Measurements from ENCODE around the gene TST. TPM values are rescaled to one million over a fixed set of nuclear protein-coding genes. Genes with fewer than 3 reads are reported as not detected.

Gene TST
- total RNA-seq, 1 donor from 2014 or later = 10.4 TPM

DNA sequence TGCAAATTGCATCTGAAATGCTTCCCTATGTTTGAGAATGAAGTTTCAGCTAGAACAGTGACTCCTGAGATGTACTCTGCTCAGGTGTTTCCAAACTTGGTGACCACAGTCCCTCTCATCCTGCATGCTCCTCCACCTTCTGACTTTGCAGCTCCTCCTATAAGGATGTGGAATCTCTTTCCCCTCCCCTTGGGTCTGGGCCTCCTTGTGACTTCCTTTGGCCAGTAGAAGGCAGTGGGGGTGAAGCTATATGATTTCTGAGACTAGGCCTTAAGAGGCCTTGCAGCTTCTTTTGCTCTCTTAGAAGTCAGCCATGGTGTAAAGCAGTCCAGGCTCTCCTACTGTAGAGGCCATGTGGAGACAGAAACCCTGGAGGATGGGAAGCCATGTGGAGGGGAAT, 55.1 kb downstream of the TST start:
- TF ChIP-seq, protein P1, sequence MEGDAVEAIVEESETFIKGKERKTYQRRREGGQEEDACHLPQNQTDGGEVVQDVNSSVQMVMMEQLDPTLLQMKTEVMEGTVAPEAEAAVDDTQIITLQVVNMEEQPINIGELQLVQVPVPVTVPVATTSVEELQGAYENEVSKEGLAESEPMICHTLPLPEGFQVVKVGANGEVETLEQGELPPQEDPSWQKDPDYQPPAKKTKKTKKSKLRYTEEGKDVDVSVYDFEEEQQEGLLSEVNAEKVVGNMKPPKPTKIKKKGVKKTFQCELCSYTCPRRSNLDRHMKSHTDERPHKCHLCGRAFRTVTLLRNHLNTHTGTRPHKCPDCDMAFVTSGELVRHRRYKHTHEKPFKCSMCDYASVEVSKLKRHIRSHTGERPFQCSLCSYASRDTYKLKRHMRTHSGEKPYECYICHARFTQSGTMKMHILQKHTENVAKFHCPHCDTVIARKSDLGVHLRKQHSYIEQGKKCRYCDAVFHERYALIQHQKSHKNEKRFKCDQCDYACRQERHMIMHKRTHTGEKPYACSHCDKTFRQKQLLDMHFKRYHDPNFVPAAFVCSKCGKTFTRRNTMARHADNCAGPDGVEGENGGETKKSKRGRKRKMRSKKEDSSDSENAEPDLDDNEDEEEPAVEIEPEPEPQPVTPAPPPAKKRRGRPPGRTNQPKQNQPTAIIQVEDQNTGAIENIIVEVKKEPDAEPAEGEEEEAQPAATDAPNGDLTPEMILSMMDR (IDR thresholded peaks at IDR 0.05; ENCODE audit: partially characterized antibody, unreplicated experiment) = no peak

DNA sequence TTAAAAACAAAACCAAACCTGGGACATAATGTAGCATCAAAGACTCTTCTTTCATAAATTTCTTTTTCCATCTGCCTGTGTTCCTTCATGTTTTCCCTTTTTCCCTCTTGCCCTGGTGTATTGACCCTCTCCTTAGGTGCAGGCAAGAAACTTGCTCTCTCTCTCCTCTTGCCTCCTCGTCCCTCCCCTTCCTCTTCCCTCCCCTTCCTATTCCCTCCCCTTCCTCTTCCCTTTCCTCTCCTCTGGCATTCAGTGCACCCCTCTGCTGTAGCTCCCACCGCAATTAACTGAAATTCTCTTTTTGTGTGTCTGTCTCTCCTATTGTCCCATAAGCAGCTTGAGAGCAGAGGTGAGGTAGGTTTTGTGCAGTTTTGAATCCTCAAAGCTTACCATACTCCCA, 55.9 kb downstream of the TST start:
- Mint-ChIP-seq H3K27me3 (ENCODE audit: unreplicated experiment) (peaks cover 9% of the 10 kb centered on the region), H3K36me3 (ENCODE audit: unreplicated experiment) (no peaks in the 10 kb centered on the region), H3K4me3 (ENCODE audit: unreplicated experiment) (no peak overlapping the region), H3K9me3 (ENCODE audit: unreplicated experiment) (peaks cover 1% of the 10 kb centered on the region), H3K27ac (ENCODE audit: unreplicated experiment) (no peak overlapping the region), H3K4me1 (ENCODE audit: low read depth, unreplicated experiment) (no peaks in the 10 kb centered on the region)
- TF ChIP-seq, protein P1 (IDR thresholded peaks at IDR 0.05; ENCODE audit: partially characterized antibody, unreplicated experiment) = no peak
- DNase-seq = no peak

More for the DNA sequence above, 55.1 kb downstream of the TST start:
- Mint-ChIP-seq H3K4me3 (ENCODE audit: unreplicated experiment) (no peak overlapping the region), H3K27me3 (ENCODE audit: unreplicated experiment) (peaks cover 7% of the 10 kb centered on the region), H3K4me1 (ENCODE audit: low read depth, unreplicated experiment) (no peaks in the 10 kb centered on the region), H3K27ac (ENCODE audit: unreplicated experiment) (no peak overlapping the region), H3K36me3 (ENCODE audit: unreplicated experiment) (no peaks in the 10 kb centered on the region), H3K9me3 (ENCODE audit: unreplicated experiment) (peaks cover 1% of the 10 kb centered on the region)
- no peak for DNase-seq

DNA sequence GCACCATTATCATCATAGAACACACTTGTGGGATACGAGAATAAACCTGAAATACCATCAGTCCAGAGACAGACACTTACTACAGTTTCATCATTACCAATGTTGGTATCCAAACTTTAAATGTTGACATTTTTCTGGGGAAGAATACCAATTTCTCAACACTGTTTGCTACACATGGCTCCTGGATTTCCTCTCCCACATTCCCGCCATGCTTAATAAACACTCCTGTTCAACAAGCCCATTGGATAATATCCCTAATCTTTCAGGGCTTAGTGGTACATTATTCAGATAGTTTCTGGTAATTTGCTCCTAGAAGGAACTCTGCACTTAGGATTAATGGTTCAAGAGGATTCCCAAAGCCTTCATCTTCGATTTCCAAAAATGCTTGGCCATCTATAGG, 57.6 kb downstream of the TST start:
- H3K4me3 Mint-ChIP-seq (ENCODE audit: unreplicated experiment) = no peak overlapping the region
- peaks cover 4% of the 10 kb centered on the region for H3K9me3 Mint-ChIP-seq (ENCODE audit: unreplicated experiment)
- H3K27ac Mint-ChIP-seq (ENCODE audit: unreplicated experiment) = no peak overlapping the region
- peaks cover 9% of the 10 kb centered on the region for H3K27me3 Mint-ChIP-seq (ENCODE audit: unreplicated experiment)
- DNase-seq = no peak
- no peaks in the 10 kb centered on the region for H3K4me1 Mint-ChIP-seq (ENCODE audit: low read depth, unreplicated experiment)
- H3K36me3 Mint-ChIP-seq (ENCODE audit: unreplicated experiment) = no peaks in the 10 kb centered on the region
- TF ChIP-seq, protein P1 (IDR thresholded peaks at IDR 0.05; ENCODE audit: partially characterized antibody, unreplicated experiment) = no peak

Other genes with a start within 250 kb of the TST start
- gene IFT27, start 243.3 kb downstream of the TST start, total RNA-seq (ENCODE audit: unreplicated experiment) = 54.2 TPM
- gene PVALB, start 202.4 kb downstream of the TST start, total RNA-seq (ENCODE audit: unreplicated experiment) = not detected
- gene NCF4, start 158.4 kb downstream of the TST start, total RNA-seq (ENCODE audit: unreplicated experiment) = not detected
- not detected for gene CSF2RB, start 105.8 kb downstream of the TST start, total RNA-seq (ENCODE audit: unreplicated experiment)
- gene MPST, start 295 bp upstream of the TST start, total RNA-seq (ENCODE audit: unreplicated experiment) = 58.8 TPM
- gene KCTD17, start 32.3 kb upstream of the TST start, total RNA-seq (ENCODE audit: unreplicated experiment) = 137 TPM
- 0.12 TPM for gene TMPRSS6, start 90.3 kb upstream of the TST start, total RNA-seq (ENCODE audit: unreplicated experiment)
- not detected for gene IL2RB, start 130.5 kb upstream of the TST start, total RNA-seq (ENCODE audit: unreplicated experiment)
- 3.3 TPM for gene C1QTNF6, start 168.8 kb upstream of the TST start, total RNA-seq (ENCODE audit: unreplicated experiment)
- not detected for gene SSTR3, start 193.0 kb upstream of the TST start, total RNA-seq (ENCODE audit: unreplicated experiment)
- gene RAC2, start 224.8 kb upstream of the TST start, total RNA-seq (ENCODE audit: unreplicated experiment) = not detected